ENCODE measurements around the gene SLC26A11.
"Not testable (repeated sequence)": the region's sequence is repeated elsewhere in the genome, so short reads cannot be mapped to it uniquely, and the experiment has no call there.

Gene SLC26A11

GRCh38 chr17:80263253-80264204 lies 43.3 kb downstream of the SLC26A11 start:
- DNase-seq: no peak

DNA sequence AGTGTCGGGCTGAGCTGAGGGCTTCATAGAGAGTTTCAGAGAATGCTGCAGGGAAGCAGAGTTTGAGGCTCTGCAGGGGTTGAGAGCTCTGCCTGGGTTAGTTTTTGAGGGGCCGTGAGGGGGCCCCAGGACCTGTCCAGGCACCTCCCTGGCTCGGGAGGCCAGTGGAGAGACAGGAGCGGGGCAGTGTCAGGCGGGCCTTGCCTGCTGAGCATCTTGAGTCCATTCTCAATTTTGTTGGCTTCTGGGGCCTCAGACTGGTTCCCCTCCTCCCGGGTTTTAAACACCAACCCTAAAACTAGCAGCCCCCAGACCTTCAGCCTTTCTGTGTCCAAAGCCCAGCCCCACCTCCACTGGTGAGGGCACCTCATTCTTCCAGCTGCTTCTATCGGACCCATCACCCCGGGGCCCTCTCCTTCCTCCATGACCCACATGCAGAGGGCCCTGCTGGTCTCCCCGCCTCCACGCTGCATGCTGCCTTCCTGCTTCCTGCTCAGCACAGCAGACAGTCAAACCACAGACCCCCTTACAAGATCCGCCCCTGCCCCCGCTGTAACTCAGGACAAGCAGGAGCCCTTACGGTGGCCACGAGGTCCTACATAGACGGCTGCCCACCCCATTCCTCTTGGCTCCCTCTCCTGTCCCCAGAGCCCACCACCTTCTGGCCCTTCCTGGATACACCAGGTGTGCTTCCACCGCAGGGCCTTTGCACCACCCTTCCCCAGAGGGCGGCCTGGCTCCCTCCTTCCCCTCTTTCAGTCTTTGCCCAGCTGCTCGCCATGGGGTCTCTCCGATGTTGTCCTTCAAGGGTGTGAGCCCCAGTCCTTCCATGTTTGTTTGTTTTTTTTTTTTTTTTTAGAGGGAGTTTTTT lies 44.2 kb downstream of the SLC26A11 start:
- no peak for DNase-seq

DNA sequence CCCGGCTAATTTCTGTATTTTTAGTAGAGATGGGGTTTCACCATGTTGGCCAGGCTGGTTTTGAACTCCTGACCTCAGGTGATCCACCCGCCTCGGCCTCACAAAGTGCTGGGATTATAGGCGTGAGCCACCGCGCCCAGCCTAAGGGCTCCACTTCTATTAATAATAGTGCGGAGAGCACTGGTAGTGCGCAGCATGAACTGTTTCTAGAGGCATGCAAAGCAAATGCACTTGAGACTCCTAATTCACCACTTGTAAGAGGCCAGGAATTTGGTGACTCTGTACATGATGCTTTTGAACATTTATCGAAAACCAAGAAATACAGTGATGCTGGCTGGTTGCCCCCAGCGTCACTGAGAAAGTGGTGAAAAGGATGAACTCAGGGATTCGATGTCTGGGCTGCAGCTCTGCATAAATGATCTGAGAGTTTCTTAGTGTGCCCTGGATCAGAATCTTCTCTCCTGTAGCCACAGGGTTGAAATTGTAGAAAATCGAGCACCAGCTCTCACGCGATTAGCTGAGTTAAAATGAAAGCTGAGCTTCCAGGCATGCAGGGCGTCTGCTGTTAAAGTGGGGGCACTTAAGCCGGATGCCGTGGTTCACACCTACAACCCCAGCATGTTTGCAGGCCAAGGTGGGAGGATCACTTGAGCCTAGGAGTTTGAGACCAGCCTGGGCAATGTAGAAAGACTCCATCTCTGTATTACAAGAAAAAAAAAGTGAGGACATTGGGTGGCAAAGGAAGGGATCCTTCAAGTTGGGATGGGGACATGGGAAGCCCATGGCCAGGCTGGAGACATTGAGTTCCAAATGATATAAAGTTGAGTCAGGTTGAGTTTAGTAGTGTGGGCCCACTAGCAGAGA lies 45.2 kb downstream of the SLC26A11 start:
- no peak for DNase-seq

DNA sequence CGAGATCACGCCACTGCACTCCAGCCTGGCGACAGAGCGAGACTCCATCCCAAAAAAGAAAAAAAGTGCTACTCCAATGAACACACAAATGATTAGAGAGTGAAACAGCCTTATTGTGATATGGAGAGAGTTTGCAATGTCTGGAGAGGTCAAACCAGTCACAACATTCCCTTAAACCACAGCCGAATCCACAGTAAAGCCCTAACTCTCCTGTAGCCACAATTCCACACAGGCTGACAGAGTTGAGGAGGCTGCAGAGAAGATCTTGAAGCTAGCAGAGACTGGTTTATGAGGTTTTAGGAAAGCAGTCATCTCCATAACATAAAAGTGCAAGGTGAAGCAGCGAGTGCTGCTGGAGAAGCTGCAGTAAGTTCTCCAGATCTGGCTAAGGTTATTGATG lies 47.2 kb downstream of the SLC26A11 start:
- DNase-seq: no peak

GRCh38 chr17:80268427-80268826 lies 48.2 kb downstream of the SLC26A11 start:
- no peak for DNase-seq

DNA sequence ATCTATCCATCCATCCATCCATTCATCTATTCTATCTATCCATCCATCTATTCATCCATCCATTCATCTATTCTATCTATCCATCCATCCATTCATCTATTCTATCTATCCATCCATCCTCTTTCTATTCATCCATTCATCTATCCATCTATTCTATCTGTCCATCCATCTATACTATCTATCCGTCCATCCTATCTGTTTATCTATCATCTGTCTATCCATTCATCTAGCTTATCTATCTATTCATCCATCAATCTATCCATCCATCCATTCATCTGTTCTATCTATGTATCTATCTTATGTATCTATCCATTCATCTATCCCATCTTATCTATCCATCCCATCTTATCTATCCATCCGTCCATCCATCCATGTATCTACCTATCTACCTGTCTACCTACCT lies 49.2 kb downstream of the SLC26A11 start:
- DNase-seq: no peak

DNA sequence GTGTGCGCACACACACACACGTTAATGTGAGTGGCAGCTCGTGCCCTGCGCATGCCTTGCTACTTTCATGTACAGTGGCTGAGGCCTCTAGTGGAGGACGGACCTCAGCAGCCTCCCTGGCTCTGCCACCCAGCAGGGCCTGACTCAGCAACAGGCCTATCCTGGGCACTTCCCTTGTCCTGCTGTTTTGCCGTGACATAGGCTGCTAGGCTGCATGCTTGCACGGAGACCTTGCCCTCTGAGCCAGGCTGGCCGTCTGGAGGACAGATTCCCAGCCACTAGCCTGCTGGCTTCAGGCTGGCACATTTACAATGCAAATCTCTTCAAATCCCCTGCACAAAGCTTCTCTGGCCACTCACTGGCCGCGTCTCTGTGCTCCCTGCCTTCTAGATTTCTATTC lies 49.9 kb downstream of the SLC26A11 start:
- DNase-seq: no peak

- no peak for DNase-seq
Observed at GRCh38 chr17:80270836-80271235, 50.6 kb downstream of the SLC26A11 start.

- DNase-seq: no peak
Observed at GRCh38 chr17:80272366-80272765, 52.1 kb downstream of the SLC26A11 start.

- DNase-seq: no peak
Observed at GRCh38 chr17:80274331-80274730, 54.1 kb downstream of the SLC26A11 start.

- DNase-seq: no peak
Observed at GRCh38 chr17:80274871-80275449, 54.7 kb downstream of the SLC26A11 start.

DNA sequence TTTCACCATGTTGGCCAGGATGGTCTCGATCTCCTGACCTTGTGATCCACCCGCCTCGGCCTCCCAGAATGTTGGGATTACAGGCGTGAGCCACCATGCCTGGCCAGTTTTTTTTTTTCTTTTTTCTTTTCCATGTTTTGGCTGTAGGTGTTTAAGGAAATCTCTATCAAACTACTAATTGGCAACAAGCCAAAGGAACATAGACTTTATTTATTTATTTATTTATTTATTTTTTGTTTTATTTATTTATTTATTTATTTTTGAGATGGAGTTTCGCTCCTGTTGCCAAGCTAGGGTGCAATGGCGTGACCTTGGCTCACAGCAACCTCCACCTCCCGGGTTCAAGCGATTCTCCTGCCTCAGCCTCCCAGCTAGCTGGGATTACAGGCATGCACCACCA lies 55.6 kb downstream of the SLC26A11 start:
- DNase-seq: not testable (repeated sequence)

- DNase-seq: no peak
Observed at GRCh38 chr17:80277751-80278671, 57.8 kb downstream of the SLC26A11 start.

GRCh38 chr17:80279895-80280294 lies 59.7 kb downstream of the SLC26A11 start:
- DNase-seq: no peak

DNA sequence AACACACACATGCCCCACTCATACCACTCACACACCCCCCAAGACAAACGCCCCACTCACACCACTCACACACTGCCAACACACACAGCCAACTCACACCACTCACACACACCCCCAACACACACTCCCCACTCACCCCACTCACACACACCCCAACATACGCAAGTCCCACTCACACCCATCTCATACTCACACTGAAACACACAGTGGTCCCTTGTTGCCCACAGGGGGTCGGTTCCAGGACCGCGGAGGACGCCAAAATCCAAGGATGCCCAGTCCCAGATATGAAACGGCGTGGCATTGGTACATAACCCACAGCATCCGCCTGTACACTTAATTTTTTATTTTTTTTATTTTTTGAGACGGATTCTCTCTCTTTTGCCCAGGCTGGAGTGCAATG lies 61.3 kb downstream of the SLC26A11 start:
- no peak for DNase-seq

- DNase-seq: no peak
Observed at GRCh38 chr17:80283116-80283852, 63.1 kb downstream of the SLC26A11 start.

GRCh38 chr17:80284631-80285030 lies 64.4 kb downstream of the SLC26A11 start:
- DNase-seq: no peak

GRCh38 chr17:80285237-80285920 lies 65.2 kb downstream of the SLC26A11 start:
- no peak for DNase-seq

- no peak for DNase-seq
Observed at GRCh38 chr17:80286638-80286960, 66.4 kb downstream of the SLC26A11 start.

GRCh38 chr17:80287038-80287437 lies 66.8 kb downstream of the SLC26A11 start:
- DNase-seq: no peak
